ENCODE data around the gene CAPS2. TPM values are rescaled to one million over a fixed set of nuclear protein-coding genes. Genes with fewer than 3 reads are reported as not detected.

CAPS2 gene
- total and polyA plus RNA-seq, 10 of the 15 experiments (the other 5 are each of a cell fraction or from before 2014, with no cell fraction given) = 2.0 to 6.4 (median 4.2) TPM

DNA sequence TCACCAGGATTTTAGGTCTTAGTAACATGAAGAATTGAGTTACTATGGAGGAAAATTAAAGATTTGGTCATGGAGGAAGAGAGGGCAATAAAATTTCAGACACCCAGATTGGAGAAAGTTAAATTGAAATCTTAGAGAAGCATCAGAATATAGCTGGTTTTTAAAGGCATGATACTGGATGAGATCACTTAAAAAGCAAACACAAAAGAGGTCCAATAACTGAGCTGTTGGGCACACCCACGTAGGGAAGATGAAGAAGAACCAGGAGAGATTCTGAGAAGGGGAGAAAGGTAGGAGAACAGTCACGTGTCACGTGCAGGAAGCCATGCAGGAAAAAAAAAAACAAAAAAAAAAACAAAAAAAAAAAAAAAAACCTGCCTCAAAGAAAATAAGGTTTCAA, 18.8 kb downstream of the CAPS2 start (continued):
- TF ChIP-seq IRF4 (IDR thresholded peaks at IDR 0.05; ENCODE audit: low read depth, low read length) (no peak), NBN (IDR thresholded peaks at IDR 0.05) (no peak), BRCA1 (IDR thresholded peaks at IDR 0.05; ENCODE audit: low read depth, low read length) (no peak), GABPA (IDR thresholded peaks at IDR 0.05; ENCODE audit: low read depth) (no peak), SUPT20H (IDR thresholded peaks at IDR 0.05; ENCODE audit: borderline replicate concordance, control insufficient read depth, low read depth, low read length) (no peak), CEBPB (IDR thresholded peaks at IDR 0.05; ENCODE audit: borderline replicate concordance in 1 of 2, low read depth in 2 of 2, low read length in 2 of 2) (no peak), RBBP5 (conservative IDR thresholded peaks at IDR 0.05) (no peak), RAD21 (IDR thresholded peaks at IDR 0.05; ENCODE audit: insufficient read depth, low read depth, low read length) (no peak)

DNA sequence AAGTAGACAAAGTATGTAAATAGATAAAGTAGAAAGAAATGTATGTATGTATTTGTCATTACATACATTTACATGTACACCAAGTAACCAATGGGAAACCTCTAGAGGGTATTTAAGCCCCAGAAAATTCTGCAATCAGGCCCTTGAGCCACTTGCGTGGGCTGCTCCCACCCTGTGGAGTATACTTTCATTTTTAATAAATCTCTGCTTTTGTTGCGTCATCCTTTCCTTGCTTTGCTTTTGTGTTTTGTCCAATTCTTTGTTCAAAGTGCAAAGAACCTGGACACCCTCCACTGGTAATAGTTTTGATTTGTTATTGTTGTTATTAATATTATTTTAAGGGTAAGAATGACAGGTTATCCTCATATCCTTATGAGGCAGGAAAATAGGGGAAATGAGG, 21.8 kb downstream of the CAPS2 start:
- TF ChIP-seq JUNB (IDR thresholded peaks at IDR 0.05) = no peak
- TF ChIP-seq SMAD1 (IDR thresholded peaks at IDR 0.05; ENCODE audit: low read depth, partially characterized antibody) = no peak
- no peak for FAIRE-seq
- CTCF ChIA-PET = no interaction called here
- SMC1A ChIA-PET (ENCODE audit: uncharacterized antibody, unreplicated experiment) = no interaction called here
- H3K27ac ChIP-seq (ENCODE audit: control insufficient read depth, insufficient read depth) = no peak overlapping the region
- H4K20me1 ChIP-seq (ENCODE audit: control insufficient read depth, insufficient read depth) = no peaks in the 10 kb centered on the region
- 97% methylated on average over 2 of the region's 2 CpGs for WGBS (ENCODE audit: insufficient coverage, insufficient replicate concordance, low lambda C conversion rate, missing lambda C conversion rate)
- H3K4me3 ChIP-seq = no peak overlapping the region
- H3K4me2 ChIP-seq (ENCODE audit: control insufficient read depth, insufficient read depth) = no peak overlapping the region
- intact Hi-C loops (cut with micrococcal nuclease; ENCODE audit: unreplicated experiment) (no loop called here), in situ Hi-C loops (cut with MboI) (no loop called here)
- POLR2A ChIA-PET = no interaction called here
- no TSS peak for BruUV-seq (replicated peaks)
- no peaks in the 10 kb centered on the region for H3K4me1 ChIP-seq (ENCODE audit: control insufficient read depth, insufficient read depth, low read length)
- RAD21 ChIA-PET (ENCODE audit: unreplicated experiment) = no interaction called here
- no peaks in the 10 kb centered on the region for H3K9me3 ChIP-seq (replicated peaks; ENCODE audit: control insufficient read depth, insufficient read depth, low read length)
- no peaks in the 10 kb centered on the region for H3K79me2 ChIP-seq (ENCODE audit: control insufficient read depth, insufficient read depth, low read length)
- ATAC-seq = no peak
- H3K27me3 ChIP-seq (replicated peaks in 1 of 2; ENCODE audit: control insufficient read depth in 2 of 2, insufficient read depth in 2 of 2, low read length in 1 of 2) = no peaks in the 10 kb centered on the region
- H3K36me3 ChIP-seq (ENCODE audit: control insufficient read depth in 2 of 2, insufficient read depth in 2 of 2, low read length in 1 of 2) = no peaks in the 10 kb centered on the region
- H3K9ac ChIP-seq (ENCODE audit: control insufficient read depth, insufficient read depth, low read length) = no peak overlapping the region
- H2AFZ ChIP-seq (ENCODE audit: control insufficient read depth, low read depth, low read length) = no peak overlapping the region
- no peak for DNase-seq (ENCODE audit: low read depth, low spot score)
